Activated CD8-positive, alpha-beta memory T cell treated with anti-CD3 and anti-CD28 coated beads, Interleukin-2, amount 50 U/mL, for 24 hours (primary cell): ENCODE results near the gene GRIN3B.

ENCODE experiments used
- DNase-seq: peaks from one replicate; pipeline ENCODE4 v3.0.0-alpha.2; 2020; ENCODE audit errors: extremely low read depth

GRIN3B gene

GRCh38 chr19:1041835-1042685 lies 41.8 kb downstream of the GRIN3B start:
- no peak for DNase-seq

GRCh38 chr19:1042689-1043511 lies 42.7 kb downstream of the GRIN3B start:
- DNase-seq = no peak

- no peak for DNase-seq
Measured at GRCh38 chr19:1045247-1045603, 45.0 kb downstream of the GRIN3B start.

- no peak for DNase-seq
Measured at GRCh38 chr19:1046117-1046626, 46.0 kb downstream of the GRIN3B start.

DNA sequence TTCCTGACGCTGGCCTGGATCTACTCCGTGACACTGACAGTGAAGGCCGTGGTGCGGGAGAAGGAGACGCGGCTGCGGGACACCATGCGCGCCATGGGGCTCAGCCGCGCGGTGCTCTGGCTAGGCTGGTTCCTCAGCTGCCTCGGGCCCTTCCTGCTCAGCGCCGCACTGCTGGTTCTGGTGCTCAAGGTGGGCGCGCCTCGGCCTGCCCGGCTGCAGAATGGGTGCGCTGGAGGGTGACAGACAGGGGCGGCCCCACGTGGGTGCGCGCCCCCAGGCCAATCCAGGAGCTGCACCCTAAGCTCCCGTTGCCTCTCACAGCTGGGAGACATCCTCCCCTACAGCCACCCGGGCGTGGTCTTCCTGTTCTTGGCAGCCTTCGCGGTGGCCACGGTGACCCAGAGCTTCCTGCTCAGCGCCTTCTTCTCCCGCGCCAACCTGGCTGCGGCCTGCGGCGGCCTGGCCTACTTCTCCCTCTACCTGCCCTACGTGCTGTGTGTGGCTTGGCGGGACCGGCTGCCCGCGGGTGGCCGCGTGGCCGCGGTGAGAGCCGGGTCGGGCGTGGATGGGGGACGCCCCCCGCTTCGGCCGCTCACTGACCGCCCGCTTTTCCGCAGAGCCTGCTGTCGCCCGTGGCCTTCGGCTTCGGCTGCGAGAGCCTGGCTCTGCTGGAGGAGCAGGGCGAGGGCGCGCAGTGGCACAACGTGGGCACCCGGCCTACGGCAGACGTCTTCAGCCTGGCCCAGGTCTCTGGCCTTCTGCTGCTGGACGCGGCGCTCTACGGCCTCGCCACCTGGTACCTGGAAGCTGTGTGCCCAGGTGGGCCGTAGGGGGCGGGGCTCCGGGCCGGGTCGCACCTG lies 46.8 kb downstream of the GRIN3B start:
- DNase-seq = no peak

- no peak for DNase-seq
Measured at GRCh38 chr19:1047696-1048147, 47.5 kb downstream of the GRIN3B start.

DNA sequence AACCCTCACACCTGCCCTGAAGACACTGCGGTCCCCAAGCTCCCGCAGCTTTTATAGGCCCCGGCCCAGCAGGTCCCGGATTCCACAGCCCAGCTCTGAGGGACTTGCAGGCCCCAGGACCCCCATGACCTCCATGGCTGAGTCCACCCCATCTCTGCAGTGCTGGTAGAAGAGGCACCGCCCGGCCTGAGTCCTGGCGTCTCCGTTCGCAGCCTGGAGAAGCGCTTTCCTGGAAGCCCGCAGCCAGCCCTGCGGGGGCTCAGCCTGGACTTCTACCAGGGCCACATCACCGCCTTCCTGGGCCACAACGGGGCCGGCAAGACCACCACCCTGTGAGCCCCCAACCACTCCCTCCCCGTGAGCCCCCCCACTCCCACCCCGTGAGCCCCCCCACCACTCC lies 48.9 kb downstream of the GRIN3B start:
- DNase-seq = no peak

GRCh38 chr19:1049800-1050199 lies 49.6 kb downstream of the GRIN3B start:
- DNase-seq = no peak

DNA sequence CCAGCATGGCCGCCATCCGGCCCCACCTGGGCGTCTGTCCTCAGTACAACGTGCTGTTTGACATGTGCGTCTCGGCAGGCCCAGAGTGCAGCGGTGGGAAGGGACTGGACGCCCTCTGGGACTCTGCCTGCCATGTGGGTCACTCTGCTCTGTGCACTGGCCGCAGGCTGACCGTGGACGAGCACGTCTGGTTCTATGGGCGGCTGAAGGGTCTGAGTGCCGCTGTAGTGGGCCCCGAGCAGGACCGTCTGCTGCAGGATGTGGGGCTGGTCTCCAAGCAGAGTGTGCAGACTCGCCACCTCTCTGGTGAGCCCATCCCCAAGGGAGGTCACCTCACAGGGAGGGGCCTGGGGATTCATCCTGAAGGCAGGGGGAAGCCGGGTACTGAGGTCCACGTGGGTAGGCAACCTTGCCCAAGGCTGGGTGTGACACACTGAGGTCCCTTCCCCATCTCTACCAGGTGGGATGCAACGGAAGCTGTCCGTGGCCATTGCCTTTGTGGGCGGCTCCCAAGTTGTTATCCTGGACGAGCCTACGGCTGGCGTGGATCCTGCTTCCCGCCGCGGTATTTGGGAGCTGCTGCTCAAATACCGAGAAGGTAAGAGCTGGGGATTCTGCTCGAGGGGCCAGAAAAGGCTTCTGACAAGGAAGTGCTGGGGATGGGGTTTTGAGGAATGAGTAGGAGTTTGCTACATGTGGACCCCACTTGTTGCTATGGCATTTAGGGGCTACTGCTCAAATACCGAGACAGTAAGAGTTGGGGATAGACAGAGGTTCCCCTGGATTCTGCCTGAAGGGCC lies 51.0 kb downstream of the GRIN3B start:
- DNase-seq = no peak

GRCh38 chr19:1051791-1052190 lies 51.6 kb downstream of the GRIN3B start:
- DNase-seq = no peak

- no peak for DNase-seq
Measured at GRCh38 chr19:1052349-1052975, 52.2 kb downstream of the GRIN3B start.

DNA sequence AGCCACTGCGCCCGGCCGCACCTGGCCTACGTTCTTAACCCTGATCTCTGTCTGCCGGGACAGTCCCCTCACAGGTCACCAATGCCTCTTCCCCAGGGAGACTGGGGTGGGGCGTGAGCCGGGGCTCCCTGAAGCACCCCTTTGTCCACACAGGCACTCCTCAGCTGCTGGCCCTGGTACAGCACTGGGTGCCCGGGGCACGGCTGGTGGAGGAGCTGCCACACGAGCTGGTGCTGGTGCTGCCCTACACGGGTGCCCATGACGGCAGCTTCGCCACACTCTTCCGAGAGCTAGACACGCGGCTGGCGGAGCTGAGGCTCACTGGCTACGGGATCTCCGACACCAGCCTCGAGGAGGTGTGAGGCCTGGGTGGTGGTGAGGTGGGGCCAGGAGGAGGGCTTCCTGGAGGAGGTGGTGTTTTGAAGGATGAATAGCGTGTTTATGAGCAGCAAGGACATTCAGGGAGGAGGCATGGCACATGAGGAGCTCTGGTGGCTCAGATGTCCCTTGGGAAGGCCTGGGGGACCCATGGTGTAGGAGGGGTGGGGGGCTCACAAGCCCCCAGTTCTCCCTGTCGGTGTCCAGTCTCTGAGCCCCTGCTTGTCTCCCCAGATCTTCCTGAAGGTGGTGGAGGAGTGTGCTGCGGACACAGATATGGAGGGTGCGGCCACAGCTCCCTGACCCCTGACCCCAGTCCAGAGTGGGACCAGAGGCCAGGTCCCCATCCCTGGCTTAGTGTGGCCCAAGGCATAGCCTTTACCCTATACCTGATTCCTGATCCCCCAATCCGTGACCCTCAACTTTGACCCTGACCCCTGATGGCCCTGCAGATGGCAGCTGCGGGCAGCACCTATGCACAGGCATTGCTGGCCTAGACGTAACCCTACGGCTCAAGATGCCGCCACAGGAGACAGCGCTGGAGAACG lies 53.2 kb downstream of the GRIN3B start:
- no peak for DNase-seq

- no peak for DNase-seq
Measured at GRCh38 chr19:1054102-1055027, 54.1 kb downstream of the GRIN3B start.

- DNase-seq = no peak
Measured at GRCh38 chr19:1055028-1055425, 54.8 kb downstream of the GRIN3B start.

DNA sequence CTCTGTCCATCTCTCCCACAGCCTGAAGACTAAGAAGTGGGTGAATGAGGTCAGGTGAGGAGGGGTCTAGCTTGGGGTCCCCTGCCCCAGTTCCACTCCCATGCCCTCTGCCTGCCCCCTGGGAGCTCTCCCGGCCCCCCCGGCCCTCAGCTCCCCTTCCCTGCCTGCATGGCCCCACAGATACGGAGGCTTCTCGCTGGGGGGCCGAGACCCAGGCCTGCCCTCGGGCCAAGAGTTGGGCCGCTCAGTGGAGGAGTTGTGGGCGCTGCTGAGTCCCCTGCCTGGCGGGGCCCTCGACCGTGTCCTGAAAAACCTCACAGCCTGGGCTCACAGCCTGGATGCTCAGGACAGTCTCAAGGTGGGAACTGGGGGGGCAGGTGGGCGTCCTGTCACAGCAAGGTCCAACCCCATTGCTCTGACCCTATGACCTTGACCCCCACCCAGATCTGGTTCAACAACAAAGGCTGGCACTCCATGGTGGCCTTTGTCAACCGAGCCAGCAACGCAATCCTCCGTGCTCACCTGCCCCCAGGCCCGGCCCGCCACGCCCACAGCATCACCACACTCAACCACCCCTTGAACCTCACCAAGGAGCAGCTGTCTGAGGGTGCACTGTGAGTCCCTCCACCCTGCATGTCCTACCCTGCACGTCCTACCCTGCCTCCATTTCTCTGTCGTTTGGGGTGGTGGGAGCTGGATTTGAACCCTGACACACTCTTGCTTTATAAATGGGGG lies 55.8 kb downstream of the GRIN3B start:
- no peak for DNase-seq

DNA sequence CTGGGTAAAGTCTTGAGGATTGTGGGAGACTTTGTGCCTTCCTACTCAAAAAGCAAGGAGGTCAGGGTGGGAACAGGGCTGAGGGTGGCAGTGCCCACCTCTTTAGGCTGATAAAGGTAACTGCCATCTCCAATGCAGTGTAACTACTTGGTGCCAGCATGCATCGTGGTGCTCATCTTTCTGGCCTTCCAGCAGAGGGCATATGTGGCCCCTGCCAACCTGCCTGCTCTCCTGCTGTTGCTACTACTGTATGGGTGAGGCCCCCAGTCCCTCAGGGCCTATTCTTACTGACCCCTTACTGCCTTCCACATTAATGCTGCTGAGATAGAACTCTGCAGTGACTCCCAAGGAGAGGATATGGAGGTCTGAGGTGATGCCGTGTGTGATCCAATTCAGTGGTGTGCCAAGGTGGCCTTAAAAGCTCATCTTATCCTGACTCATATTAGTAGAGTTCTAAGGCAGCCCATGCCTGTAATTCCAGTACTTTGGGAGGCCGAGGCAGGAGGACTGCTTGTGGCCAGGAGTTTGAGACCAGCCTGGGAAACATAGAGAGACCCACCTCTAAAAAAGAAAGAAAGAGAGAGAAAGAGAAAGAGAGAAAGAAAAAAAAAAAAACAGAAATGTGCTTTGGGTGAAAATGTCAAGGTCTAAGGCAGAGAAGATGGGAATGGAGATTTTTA lies 57.1 kb downstream of the GRIN3B start:
- no peak for DNase-seq

- no peak for DNase-seq
Measured at GRCh38 chr19:1058112-1058511, 57.9 kb downstream of the GRIN3B start.
